NCI-H2196 (cell line): ENCODE data around the gene ZNF813.
"Not testable (repeated sequence)": the region's sequence is repeated elsewhere in the genome, so short reads cannot be mapped to it uniquely, and the experiment has no call there.

Experiments
- DNase-seq: peaks from one replicate; lab custom pipeline; 2025; ENCODE audit not compliant: unreplicated experiment; lab: John Stamatoyannopoulos, UW

The ZNF813 gene

GRCh38 chr19:53467485-53468262, at the start of gene ZNF813:
TSS of gene ZNF813 (plus strand) at chr19:53467733. CDS start at chr19:53483823, 16,090 bp downstream.
- peak; percentile 72 for DNase-seq

GRCh38 chr19:53420520-53421315, 46.8 kb upstream of the ZNF813 start:
- not testable (repeated sequence) for DNase-seq

- DNase-seq, result no peak
Observed at GRCh38 chr19:53422551-53422950, 45.0 kb upstream of the ZNF813 start.

GRCh38 chr19:53423074-53423473, 44.5 kb upstream of the ZNF813 start:
- not testable (repeated sequence) for DNase-seq

GRCh38 chr19:53423680-53424079, 43.9 kb upstream of the ZNF813 start:
- not testable (repeated sequence) for DNase-seq

- DNase-seq, result peak; percentile 20
Observed at GRCh38 chr19:53424968-53425597, 42.5 kb upstream of the ZNF813 start.

- DNase-seq, result peak; percentile 95
Observed at GRCh38 chr19:53431399-53432087, 36.0 kb upstream of the ZNF813 start, which contains the start of gene ZNF761. TSS of gene ZNF761 (plus strand) at chr19:53431984. CDS start at chr19:53447269, 15,285 bp downstream.

- DNase-seq, result no peak
Observed at GRCh38 chr19:53432088-53432661, 35.4 kb upstream of the ZNF813 start.

- DNase-seq, result not testable (repeated sequence)
Observed at GRCh38 chr19:53443809-53444208, 23.7 kb upstream of the ZNF813 start.

GRCh38 chr19:53447196-53447595, 20.3 kb upstream of the ZNF813 start:
- DNase-seq, result not testable (repeated sequence)

GRCh38 chr19:53455828-53456227, 11.7 kb upstream of the ZNF813 start:
- no peak for DNase-seq

GRCh38 chr19:53460131-53460721, 7.3 kb upstream of the ZNF813 start:
- not testable (repeated sequence) for DNase-seq

- DNase-seq, result no peak
Observed at GRCh38 chr19:53461866-53462265, 5.7 kb upstream of the ZNF813 start.

GRCh38 chr19:53462861-53463260, 4.7 kb upstream of the ZNF813 start:
- DNase-seq, result no peak

GRCh38 chr19:53463263-53463662, 4.3 kb upstream of the ZNF813 start:
- no peak for DNase-seq

GRCh38 chr19:53466726-53467484, 628 bp upstream of the ZNF813 start:
- no peak for DNase-seq

- DNase-seq, result not testable (repeated sequence)
Observed at GRCh38 chr19:53468628-53469027, 1.1 kb downstream of the ZNF813 start.

GRCh38 chr19:53471916-53472315, 4.4 kb downstream of the ZNF813 start:
- no peak for DNase-seq

- DNase-seq, result not testable (repeated sequence)
Observed at GRCh38 chr19:53474832-53475231, 7.3 kb downstream of the ZNF813 start.
